Measurements from ENCODE around the gene PER3.

GRCh38 chr1:7786795-7787194, 2.7 kb downstream of the PER3 start:
- no peak for TF ChIP-seq CTCF (IDR thresholded peaks at IDR 0.05)
- TF ChIP-seq POLR2A (IDR thresholded peaks at IDR 0.05): no peak

All from esophagus squamous epithelium (tissue), 4 donors.